ENCODE data around the gene SLC16A7. TPM values are rescaled to one million over a fixed set of nuclear protein-coding genes. Genes with fewer than 3 reads are reported as not detected.
"Not testable (repeated sequence)": the region's sequence is repeated elsewhere in the genome, so short reads cannot be mapped to it uniquely, and the experiment has no call there.

Gene SLC16A7
- 98.0 TPM for total RNA-seq
- long read RNA-seq, transcript SLC16A7-203 (6 exons, 1,969 nt) = major isoform, 5 of 7 reads
- long read RNA-seq, partial matches to known transcripts = 0 of 7 reads
- long read RNA-seq, other reads (novel, unspliced or antisense) = 2 of 7 reads

DNA sequence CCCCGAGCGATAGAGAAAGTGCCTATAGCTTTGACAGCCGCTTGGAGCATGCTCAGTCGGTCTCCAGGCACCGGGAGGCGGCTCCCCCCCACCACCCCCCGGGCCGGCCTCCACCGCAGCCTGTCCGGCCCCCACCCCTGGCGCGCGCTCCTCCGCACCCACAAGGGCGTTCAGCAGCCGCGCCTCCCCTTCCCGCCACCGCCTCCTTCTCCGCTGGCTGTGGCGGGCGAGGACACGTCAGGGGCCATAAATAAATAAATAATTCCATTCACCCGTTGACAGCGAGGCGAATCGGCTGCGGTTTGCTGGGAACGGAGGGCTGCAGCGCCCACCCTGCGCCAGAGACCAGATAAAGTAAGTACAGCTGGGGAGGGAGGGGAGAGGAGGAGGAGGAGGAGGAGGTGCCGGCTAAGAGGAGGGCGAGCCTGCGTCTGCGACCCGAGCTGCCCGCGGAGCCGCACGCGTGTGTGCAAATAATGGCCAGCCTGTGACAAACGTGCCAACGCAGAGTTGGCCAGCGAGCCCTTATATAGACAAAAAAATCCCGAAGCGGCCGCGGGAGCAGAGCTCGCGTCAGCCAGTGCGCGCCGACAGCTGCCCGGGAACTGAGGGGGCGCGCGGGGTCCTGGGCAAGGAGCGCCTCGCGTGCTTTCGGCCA, at the start of gene SLC16A7:
Gene SLC16A7 (plus strand): TSS at position 147 of the 658 bp plus-strand sequence. CDS start 108,773 bp downstream, outside the sequence.
- peak; percentile 95 for DNase-seq (ENCODE audit: missing footprints)
- intact Hi-C loops (cut with DNase I) = loop anchor here (2.0 to 5.0 kb wide), 3 partner anchors 69 to 186 kb away; no protein-coding TSS in a partner anchor

DNA sequence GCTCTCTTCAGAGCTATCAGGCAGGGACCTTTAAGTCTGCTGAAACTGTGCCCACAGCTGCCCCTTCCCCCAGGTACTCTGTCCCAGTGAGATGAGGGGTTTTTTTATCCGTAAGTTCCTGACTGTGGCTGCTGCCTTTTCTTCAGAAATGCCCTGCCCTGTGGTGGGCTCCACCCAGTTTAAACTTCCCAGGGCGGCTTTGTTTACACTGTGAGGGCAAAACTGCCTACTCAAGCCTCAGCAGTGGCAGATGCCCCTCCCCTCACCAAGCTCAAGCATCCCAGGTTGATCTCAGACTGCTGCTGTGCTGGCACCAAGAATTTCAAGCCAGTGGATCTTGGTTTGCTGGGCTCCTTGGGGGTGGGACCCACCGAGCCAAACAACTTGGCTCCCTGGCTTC, 46.9 kb upstream of the SLC16A7 start:
- DNase-seq (ENCODE audit: missing footprints) (no peak), ATAC-seq (no peak)
- intact Hi-C loops (cut with DNase I) = no loop called here

More for the DNA sequence above, at the start of gene SLC16A7:
- ATAC-seq = peak; percentile 90

- intact Hi-C loops (cut with DNase I) = no loop called here
- ATAC-seq (no peak), DNase-seq (ENCODE audit: missing footprints) (no peak)
Measured at GRCh38 chr12:59559696-59560095, 36.1 kb upstream of the SLC16A7 start.

GRCh38 chr12:59570145-59570544, 25.7 kb upstream of the SLC16A7 start:
- intact Hi-C loops (cut with DNase I) = no loop called here

GRCh38 chr12:59574406-59574805, 21.4 kb upstream of the SLC16A7 start:
- DNase-seq (ENCODE audit: missing footprints) (no peak), ATAC-seq (no peak)
- intact Hi-C loops (cut with DNase I) = no loop called here

More at GRCh38 chr12:59570145-59570544, 25.7 kb upstream of the SLC16A7 start:
- ATAC-seq (no peak), DNase-seq (ENCODE audit: missing footprints) (no peak)

GRCh38 chr12:59575826-59576225, 20.0 kb upstream of the SLC16A7 start:
- DNase-seq (ENCODE audit: missing footprints) (no peak), ATAC-seq (no peak)
- intact Hi-C loops (cut with DNase I) = no loop called here

- intact Hi-C loops (cut with DNase I) = no loop called here
- no peak for DNase-seq (ENCODE audit: missing footprints)
- ATAC-seq = no peak
Measured at GRCh38 chr12:59578254-59578653, 17.6 kb upstream of the SLC16A7 start.

GRCh38 chr12:59579631-59580030, 16.2 kb upstream of the SLC16A7 start:
- intact Hi-C loops (cut with DNase I) = no loop called here
- ATAC-seq (no peak), DNase-seq (ENCODE audit: missing footprints) (no peak)

DNA sequence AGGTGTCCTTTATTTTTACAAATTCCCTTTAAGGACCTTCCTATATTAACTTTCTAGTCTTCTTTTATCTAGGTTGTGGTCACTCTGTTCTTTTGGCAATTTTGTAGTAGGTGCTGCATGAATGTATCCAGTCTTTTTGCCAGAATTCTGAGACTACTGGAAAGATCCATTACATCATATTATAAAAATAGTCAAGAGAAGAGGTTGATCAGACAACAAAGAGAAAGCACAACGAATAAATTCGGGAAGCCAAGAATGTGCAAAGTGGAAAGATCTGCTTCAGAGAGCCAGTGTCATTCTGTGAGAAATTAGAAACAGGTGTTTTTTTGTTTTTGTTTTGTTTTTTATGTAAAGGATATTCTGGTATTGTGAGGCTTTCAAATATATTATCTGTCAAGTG, 15.8 kb upstream of the SLC16A7 start:
- DNase-seq (ENCODE audit: missing footprints) (no peak), ATAC-seq (no peak)
- intact Hi-C loops (cut with DNase I) = no loop called here

GRCh38 chr12:59583003-59583712, 12.7 kb upstream of the SLC16A7 start:
- ATAC-seq = no peak
- DNase-seq (ENCODE audit: missing footprints) = no peak
- intact Hi-C loops (cut with DNase I) = no loop called here

- no peak for ATAC-seq
- no peak for DNase-seq (ENCODE audit: missing footprints)
Measured at GRCh38 chr12:59587710-59588109, 8.1 kb upstream of the SLC16A7 start.

GRCh38 chr12:59593761-59594160, 2.1 kb upstream of the SLC16A7 start:
- no peak for ATAC-seq
- DNase-seq (ENCODE audit: missing footprints) = no peak
- intact Hi-C loops (cut with DNase I) = no loop called here

More at GRCh38 chr12:59587710-59588109, 8.1 kb upstream of the SLC16A7 start:
- intact Hi-C loops (cut with DNase I) = no loop called here

- intact Hi-C loops (cut with DNase I) = loop anchor here (5.0 kb wide), 2 partner anchors 142 to 187 kb away; no protein-coding TSS in a partner anchor
- DNase-seq (ENCODE audit: missing footprints) (no peak), ATAC-seq (no peak)
Measured at GRCh38 chr12:59594943-59595500, 807 bp upstream of the SLC16A7 start.

GRCh38 chr12:59595565-59595882, 305 bp upstream of the SLC16A7 start:
- intact Hi-C loops (cut with DNase I) = loop anchor here (5.0 kb wide), 2 partner anchors 142 to 187 kb away; no protein-coding TSS in a partner anchor
- ATAC-seq (peak; percentile 9), DNase-seq (ENCODE audit: missing footprints) (no peak)

DNA sequence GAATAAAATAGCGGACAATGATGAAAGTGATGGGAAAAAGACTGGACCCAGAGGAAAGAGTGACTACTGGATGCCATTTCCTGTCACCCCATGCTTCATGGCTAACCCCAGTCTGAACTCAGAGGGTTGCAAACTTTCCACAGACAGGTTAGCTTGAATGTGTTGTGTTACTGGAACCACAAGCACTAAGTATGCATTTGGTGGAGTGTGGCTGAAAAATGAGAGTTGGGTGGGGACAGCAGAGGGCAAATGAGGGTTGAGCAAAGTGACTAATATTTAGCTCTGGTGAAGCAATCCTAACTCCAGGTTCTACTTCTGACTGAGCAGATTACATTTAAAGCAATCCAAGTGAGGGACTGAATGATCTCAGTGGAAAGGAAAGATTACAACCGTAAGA, 1.6 kb downstream of the SLC16A7 start:
- DNase-seq (ENCODE audit: missing footprints) = no peak
- peak; percentile 72 for ATAC-seq
- intact Hi-C loops (cut with DNase I) = loop anchor here (1.0 to 5.0 kb wide), 4 partner anchors 18 to 185 kb away; no protein-coding TSS in a partner anchor

- no peak for DNase-seq (ENCODE audit: missing footprints)
- no peak for ATAC-seq
- intact Hi-C loops (cut with DNase I) = no loop called here
Measured at GRCh38 chr12:59600171-59600570, 4.3 kb downstream of the SLC16A7 start.

DNA sequence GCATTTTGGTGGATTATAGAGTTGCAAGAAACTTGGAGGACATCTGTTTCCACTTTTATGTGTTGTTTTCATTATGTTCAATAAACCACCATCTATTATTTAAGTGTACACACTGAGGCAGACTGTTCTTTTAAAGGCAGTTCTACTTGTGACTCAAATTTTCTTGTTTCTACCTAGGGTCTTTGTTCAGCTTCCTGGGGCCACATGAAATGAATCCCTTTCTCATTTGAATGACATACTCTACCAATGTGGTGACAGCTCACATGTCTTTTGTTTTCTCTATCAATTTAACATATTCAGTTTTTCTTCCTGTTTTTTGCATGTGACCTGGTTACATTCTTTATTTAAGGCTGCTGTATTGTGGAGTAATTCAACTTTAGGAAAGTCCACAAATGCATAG, 7.9 kb downstream of the SLC16A7 start:
- intact Hi-C loops (cut with DNase I) = no loop called here
- DNase-seq (ENCODE audit: missing footprints) (no peak), ATAC-seq (no peak)

DNA sequence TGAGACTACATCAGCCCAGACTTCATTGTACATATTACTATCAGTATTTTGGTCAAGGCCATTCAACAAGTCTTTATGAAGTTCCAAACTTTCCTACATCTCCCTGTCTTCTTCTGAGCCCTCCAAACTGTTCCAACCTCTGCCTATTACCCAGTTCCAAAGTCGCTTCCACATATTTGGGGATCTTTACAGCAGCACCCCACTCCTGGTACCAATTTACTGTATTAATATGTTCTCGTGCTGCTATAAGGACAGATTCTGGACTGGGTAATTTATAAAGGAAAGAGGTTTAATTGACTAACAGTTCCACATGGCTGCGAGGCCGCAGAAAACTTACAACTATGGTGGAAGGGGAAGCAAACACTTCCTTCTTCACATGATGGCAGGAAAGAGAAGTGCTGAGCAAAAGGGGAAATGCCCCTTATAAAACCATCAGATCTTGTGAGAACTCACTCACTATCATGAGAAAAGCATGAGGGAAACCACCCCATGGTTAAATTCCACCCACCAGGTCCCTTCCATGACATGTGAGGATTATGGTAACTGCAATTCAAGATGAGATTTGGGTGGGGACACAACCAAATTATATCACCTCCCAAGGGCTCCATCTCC, 17.1 kb downstream of the SLC16A7 start:
- intact Hi-C loops (cut with DNase I); ATAC-seq; DNase-seq (ENCODE audit: missing footprints): not testable (repeated sequence)

All from Right ventricle myocardium inferior (tissue), 1 donor.